Activated naive CD4-positive, alpha-beta T cell treated with anti-CD3 and anti-CD28 coated beads, Interleukin-2, amount 50 U/mL, for 72 hours (primary cell): Measurements from ENCODE around the gene LY6G5C. TPM values are rescaled to one million over a fixed set of nuclear protein-coding genes. Genes with fewer than 3 reads are reported as not detected.
"Not testable (repeated sequence)": the region's sequence is repeated elsewhere in the genome, so short reads cannot be mapped to it uniquely, and the experiment has no call there.

Source experiments
- ATAC-seq, 2 donors: fragments of 150-1000 bp; cut with Tn5 transposase; 2 replicates each; pipeline ENCODE4 v1.10.0; 2021; ENCODE audit warnings: mild to moderate bottlenecking in 2 of 2, moderate library complexity in 2 of 2
- DNase-seq, 2 donors: peaks; one replicate each; pipeline ENCODE4 v3.0.0; 2021 to 2022; ENCODE audit warnings: low spot score in 2 of 2
- H3K27ac Mint-ChIP-seq, 2 donors: one replicate each; pipeline ENCODE4 v1.8.0; 2022; ENCODE audit warnings: mild to moderate bottlenecking in 2 of 2, mixed read lengths in 2 of 2
- H3K36me3 Mint-ChIP-seq, 2 donors: one replicate each; pipeline ENCODE4 v1.8.0; 2022; ENCODE audit warnings: mixed read lengths in 2 of 2
- H3K9me3 Mint-ChIP-seq, 2 donors: one replicate each; pipeline ENCODE4 v1.8.0; 2022; ENCODE audit warnings: mixed read lengths in 2 of 2
- total RNA-seq, 2 donors: library from RNA; stranded (reverse); gene quantifications; one replicate each; pipeline ENCODE4 v1.2.3, GENCODE V29; 2022

LY6G5C gene
- total RNA-seq, 2 donors from 2014 or later: 1.8 to 4.1 TPM

DNA sequence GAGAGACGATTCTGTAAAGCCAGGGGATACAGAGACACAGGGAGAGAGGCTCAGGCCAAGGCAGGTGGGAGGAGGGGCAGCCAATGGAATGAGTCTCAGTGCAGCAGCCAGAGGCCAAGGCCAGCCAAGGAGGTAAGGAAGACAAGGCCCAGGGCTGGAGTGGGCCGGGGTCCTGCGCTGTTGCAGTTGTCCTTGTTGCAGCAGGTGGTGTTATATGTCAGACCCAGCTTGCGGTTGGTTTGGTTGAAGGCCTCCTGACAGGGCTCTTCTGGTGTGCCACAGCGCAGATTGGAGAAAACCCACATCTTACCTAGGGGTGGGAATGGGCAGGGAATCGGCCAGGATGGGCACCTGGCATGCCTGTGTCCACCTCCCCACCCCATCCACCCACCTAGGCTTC is 38.1 kb upstream of the LY6G5C start:
- Mint-ChIP-seq H3K9me3 (no peaks in the 10 kb centered on the region), H3K36me3 (no peaks in the 10 kb centered on the region), H3K27ac (peak overlapping the region in 1 of 2 donors; percentile 18)
- no peak for ATAC-seq
- no peak for DNase-seq

DNA sequence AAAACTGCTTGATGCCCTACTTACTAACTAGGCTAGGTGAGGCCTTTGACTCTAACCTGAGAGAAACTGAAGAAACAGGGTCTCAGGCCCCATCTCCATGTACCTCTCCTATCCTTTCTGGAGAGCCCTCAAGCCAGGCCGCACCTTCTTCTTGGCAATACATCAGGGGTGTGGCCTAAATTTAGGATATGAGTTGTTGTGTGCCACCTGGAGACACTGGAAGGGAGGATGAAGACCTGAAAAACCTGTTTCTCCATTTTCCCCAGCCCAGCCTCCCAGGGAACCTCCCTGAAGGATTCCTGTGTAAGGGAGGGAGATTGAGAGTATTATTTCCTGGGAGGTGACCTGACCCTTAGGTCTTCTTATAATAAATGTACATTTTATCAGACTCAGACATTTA is 37.4 kb upstream of the LY6G5C start:
- ATAC-seq: no peak

DNA sequence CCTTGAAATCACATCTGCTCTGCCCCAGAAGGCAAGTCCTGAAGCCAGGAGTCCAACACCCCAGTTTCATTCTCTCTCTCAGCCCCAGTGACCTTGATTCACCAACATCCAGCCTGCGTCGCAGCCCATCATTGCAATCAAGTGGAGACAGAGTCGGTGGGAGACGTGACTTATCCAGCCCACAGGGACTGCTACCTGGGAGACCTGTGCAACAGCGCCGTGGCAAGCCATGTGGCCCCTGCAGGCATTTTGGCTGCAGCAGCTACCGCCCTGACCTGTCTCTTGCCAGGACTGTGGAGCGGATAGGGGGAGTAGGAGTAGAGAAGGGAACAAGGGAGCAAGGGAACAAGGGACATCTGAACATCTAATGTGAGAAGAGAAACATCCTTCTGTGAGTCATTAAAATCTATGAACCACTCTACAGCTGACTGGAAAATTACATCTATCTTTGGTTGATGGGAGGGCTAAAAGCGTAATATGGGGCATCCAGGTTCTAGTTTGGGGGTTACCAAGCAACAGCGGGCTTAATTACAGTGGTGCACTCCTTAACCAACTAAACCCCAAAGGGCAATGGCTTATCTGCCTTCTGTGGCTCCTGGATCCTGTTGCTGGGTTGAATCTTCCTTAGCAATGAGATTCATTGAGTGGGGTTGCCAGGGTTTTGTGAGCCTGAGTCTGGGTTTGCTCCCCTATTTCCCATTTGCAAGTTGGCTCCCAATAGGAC is 36.8 kb upstream of the LY6G5C start:
- DNase-seq (no peak), ATAC-seq (no peak)
- Mint-ChIP-seq H3K27ac (peak overlapping the region in 1 of 2 donors; percentile 75), H3K9me3 (no peaks in the 10 kb centered on the region), H3K36me3 (no peaks in the 10 kb centered on the region)

More for the DNA sequence above, 37.4 kb upstream of the LY6G5C start:
- Mint-ChIP-seq H3K27ac (peak overlapping the region in 1 of 2 donors; percentile 18), H3K9me3 (no peaks in the 10 kb centered on the region), H3K36me3 (no peaks in the 10 kb centered on the region)
- no peak for DNase-seq

DNA sequence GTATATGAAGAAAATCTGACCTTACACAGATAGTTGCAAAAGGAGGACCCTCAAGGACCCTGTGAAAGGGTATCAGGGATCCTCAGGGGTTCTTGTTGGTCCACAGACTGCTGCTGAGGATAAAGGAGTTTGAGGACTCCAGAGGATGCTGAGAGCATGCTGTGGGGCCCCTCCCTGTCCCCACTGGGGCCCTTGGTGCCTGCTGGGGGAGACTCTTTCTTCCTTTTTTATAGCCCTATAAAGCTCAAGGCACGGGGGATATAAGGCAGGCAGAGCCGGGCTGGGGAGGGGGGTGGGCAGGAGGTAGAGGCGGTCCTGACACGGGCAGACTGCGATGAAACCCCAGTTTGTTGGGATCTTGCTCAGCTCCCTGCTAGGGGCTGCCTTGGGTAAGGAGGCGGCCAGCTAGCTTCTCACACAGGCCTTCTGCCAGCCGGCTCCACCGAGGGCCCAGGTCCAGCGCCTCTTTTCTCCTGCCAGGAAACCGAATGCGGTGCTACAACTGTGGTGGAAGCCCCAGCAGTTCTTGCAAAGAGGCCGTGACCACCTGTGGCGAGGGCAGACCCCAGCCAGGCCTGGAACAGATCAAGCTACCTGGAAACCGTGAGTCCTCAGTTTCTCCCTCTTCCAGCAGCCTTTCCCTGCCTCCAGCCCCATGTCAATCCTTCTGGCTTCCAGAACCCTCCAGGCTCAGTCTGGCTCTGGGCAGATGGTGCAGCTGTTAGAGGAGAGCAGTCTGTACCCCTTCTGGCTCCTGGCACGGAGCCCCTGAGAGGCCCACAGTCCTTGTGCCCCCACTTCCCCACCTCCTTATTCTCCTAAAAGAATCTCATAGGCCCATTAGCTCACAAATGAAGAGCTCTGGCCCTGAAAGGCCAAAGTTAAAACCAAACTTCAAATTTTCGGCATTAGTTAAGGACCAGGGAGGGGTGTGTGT is 34.4 kb upstream of the LY6G5C start, which contains the start of gene LY6G6D:
Gene LY6G6D (plus strand): TSS at position 327 of the 937 bp plus-strand sequence. CDS start 8 bp downstream, at position 335.
- Mint-ChIP-seq H3K9me3 (no peaks in the 10 kb centered on the region), H3K36me3 (no peaks in the 10 kb centered on the region), H3K27ac (peak within 1 kb of the TSS in 1 of 2 donors; percentile 26)
- ATAC-seq: no peak
- no peak for DNase-seq

- DNase-seq (no peak), ATAC-seq (no peak)
- Mint-ChIP-seq H3K36me3 (no peaks in the 10 kb centered on the region), H3K27ac (peak overlapping the region in 1 of 2 donors; percentile 26), H3K9me3 (no peaks in the 10 kb centered on the region)
Observed at GRCh38 chr6:31713991-31714684, 33.3 kb upstream of the LY6G5C start.

DNA sequence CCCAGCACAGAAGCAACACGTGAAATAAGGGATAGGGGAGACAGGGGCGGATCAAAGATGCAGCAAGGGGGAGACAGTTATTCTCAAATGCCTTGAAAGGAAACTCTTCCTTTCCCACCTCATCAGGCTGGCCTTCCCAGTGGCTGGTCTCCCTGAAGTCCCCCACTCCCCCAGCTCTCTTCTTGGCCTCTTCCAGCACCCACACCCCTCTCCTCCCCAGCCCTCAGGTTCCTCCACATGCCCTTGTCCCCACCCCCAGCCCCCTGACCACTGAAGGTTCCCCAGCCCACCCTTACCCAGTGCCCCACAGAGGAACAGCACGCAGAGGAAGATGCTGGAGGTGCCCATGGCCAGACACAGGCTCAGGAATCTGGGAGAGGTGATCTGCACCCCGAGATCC is 32.6 kb upstream of the LY6G5C start:
- DNase-seq: no peak
- H3K9me3 Mint-ChIP-seq: no peaks in the 10 kb centered on the region
- ATAC-seq: no peak
- no peaks in the 10 kb centered on the region for H3K36me3 Mint-ChIP-seq
- H3K27ac Mint-ChIP-seq: no peak overlapping the region

DNA sequence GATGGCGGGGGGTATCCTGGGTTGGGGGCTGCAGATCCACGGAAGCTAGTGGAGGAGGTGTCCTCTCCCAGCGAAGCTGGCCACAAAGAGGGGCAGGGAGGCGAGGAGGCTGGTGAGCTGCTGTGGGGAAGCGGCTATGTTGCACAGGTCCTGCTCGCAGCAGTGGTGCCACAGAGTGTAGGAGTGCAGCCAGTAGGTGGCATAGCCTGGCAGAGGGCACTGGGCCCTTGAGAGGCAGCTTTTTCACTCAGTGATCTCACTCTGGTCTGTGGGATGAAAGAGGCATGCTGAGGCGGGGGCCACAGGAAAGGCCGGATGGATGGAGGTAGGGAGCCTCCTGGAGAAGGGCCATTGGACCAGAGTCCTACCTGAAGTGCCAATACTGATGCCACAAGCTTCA is 31.4 kb upstream of the LY6G5C start:
- ATAC-seq (peak in 1 of 2 donors; percentile 45), DNase-seq (no peak)
- no peaks in the 10 kb centered on the region for H3K36me3 Mint-ChIP-seq
- no peak overlapping the region for H3K27ac Mint-ChIP-seq
- no peaks in the 10 kb centered on the region for H3K9me3 Mint-ChIP-seq

DNA sequence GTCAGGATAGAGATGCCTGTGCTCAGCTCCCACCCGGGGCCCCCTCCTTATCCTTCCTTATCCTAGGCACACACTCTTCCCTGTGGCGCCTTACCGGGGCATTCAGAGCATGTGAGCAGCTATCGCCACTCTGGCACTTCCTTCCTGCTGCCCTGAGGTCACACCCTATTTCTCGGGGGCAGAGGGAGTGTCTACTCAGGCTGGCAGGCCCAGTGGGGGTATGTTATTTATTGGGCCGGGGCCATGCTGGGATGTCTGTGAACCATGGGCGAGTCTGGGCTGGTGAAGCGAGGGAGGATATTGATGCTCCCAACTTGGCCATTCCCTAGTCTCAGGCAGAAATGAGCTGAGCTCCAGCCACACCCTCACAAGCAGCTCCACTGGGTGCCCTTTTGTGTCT is 30.4 kb upstream of the LY6G5C start:
- H3K36me3 Mint-ChIP-seq: no peaks in the 10 kb centered on the region
- ATAC-seq: peak in 1 of 2 donors; percentile 9

GRCh38 chr6:31710523-31711219 is 29.8 kb upstream of the LY6G5C start:
- Mint-ChIP-seq H3K27ac (peak overlapping the region in 1 of 2 donors; percentile 19), H3K9me3 (no peaks in the 10 kb centered on the region), H3K36me3 (no peaks in the 10 kb centered on the region)
- ATAC-seq: no peak
- DNase-seq: no peak

More for the DNA sequence above, 30.4 kb upstream of the LY6G5C start:
- Mint-ChIP-seq H3K9me3 (no peaks in the 10 kb centered on the region), H3K27ac (peak overlapping the region; percentile 19 to 80)
- DNase-seq: no peak

DNA sequence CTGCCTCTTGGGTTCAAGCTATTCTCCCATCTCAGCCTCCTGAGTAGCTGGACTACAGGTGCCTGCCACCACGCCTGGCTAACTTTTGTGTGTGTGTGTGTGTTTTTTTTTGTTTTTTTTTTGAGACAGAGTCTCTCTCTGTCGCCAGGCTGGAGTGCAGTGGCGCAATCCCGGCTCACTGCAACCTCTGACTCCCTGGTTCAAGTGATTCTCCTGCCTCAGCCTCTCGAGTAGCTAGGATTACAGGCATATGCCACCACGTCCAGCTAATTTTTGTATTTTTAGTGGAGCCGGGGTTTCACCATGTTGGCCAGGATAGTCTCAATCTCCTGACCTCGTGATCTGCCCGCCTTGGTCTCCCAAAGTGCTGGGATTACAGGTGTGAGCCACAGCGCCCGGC is 28.3 kb upstream of the LY6G5C start:
- not testable (repeated sequence) for H3K36me3 Mint-ChIP-seq, ATAC-seq, H3K9me3 Mint-ChIP-seq, DNase-seq, H3K27ac Mint-ChIP-seq

DNA sequence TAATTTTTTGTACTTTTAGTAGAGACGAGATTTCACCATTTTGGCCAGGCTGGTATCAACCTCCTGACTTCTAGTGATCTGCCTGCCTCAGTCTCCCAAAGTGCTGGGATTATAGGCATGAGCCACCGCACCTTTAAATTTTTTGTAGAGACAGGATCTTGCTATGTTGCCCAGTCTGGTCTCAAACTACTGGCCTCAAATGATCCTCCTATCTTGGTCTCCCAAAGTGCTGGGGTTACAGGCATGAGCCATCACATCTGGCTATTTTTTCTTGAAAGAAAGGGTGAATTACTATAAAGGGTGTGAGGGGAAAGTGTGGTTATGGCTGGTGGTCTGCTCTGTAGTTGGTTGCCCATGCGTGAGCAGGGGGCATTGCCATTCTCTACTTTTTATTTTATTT is 27.4 kb upstream of the LY6G5C start:
- Mint-ChIP-seq H3K36me3 (peaks cover 3 to 4% of the 10 kb centered on the region in 2 donors), H3K9me3 (no peaks in the 10 kb centered on the region), H3K27ac (no peak overlapping the region)
- ATAC-seq: no peak
- no peak for DNase-seq

DNA sequence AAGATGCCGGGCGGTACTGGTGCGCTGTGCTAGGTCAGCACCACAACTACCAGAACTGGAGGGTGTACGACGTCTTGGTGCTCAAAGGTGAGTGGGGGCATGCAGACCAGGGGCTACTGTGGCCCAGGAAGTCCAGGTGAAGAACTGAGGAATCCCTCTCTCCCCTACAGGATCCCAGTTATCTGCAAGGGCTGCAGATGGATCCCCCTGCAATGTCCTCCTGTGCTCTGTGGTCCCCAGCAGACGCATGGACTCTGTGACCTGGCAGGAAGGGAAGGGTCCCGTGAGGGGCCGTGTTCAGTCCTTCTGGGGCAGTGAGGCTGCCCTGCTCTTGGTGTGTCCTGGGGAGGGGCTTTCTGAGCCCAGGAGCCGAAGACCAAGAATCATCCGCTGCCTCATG is 26.8 kb upstream of the LY6G5C start:
- ATAC-seq (no peak), DNase-seq (no peak)
- H3K9me3 Mint-ChIP-seq: no peaks in the 10 kb centered on the region
- peaks cover 6% of the 10 kb centered on the region in 2 donors for H3K36me3 Mint-ChIP-seq
- peak overlapping the region in 1 of 2 donors; percentile 22 for H3K27ac Mint-ChIP-seq

- Mint-ChIP-seq H3K9me3 (no peaks in the 10 kb centered on the region), H3K36me3 (peaks cover 14% of the 10 kb centered on the region in 2 donors), H3K27ac (peak within 1 kb of the TSS; percentile 14 to 22)
- DNase-seq (no peak), ATAC-seq (no peak)
Observed at GRCh38 chr6:31706599-31706998, 25.7 kb upstream of the LY6G5C start, which contains the start of gene LY6G6F. TSS of gene LY6G6F (plus strand) at chr6:31706866. CDS start at chr6:31706907, 41 bp downstream.

DNA sequence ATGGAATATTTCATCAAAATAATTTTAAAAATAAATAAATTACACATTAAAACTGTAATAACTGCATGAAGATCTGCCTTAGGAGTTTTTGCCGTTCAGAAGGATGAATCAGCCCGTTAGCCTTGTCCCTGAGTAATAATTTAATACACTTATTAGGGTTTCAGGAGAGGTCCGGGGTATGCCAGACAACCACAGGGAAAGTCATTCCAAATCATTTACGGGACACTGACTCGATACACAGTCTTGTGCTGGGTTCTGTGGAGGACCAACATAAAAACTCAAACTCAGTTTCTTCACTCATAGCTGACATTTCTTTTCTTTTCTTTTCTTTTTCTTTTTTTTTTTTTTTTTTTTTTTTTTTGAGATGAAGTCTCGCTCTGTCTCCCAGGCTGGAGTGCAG is 25.1 kb upstream of the LY6G5C start:
- ATAC-seq: no peak
- Mint-ChIP-seq H3K9me3 (no peaks in the 10 kb centered on the region), H3K36me3 (peaks cover 14% of the 10 kb centered on the region in 2 donors), H3K27ac (no peak overlapping the region)
- DNase-seq: no peak

DNA sequence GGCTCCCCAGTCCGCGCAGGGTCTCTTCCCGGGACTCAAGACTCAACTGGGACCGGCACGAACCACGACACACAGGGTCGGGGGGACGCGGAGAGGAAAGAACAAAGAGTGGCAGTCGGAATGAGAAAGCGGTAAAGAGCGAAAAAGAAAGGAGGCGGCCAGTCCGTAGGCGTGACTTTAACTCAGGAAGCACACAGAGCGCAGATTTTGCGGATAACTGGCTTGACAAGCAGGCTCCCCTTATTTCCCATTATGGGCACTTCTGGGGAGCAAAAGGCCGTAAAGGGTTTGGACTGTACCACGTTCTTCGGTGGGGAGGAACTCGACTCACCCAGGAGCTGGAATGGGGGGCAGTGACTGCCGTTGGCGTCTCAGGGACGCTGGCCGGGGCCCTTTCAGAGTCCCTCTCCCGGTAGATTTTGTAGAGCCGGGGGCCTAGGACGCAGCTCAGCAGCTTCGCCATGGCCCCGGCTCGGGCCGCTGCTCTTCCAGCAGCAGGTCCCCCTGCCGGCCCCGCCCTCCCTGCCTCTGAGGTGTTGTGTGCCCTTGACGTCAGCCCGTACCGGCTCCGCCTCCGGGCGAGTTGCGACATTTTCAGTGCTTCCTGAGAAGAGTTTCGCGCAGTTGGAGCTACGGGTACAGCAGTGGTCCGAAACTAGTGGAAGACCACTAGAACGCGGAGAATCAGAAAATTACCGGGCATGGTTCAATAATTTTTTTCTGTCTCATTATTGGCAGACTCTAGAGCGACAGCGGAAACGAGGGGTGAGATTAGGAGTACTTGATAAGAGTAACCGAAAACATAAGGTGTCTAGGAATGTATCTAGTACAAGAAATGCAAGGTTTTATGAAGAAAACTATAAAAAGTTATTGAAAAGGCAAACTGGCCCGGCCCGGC is 22.2 kb upstream of the LY6G5C start, which contains the start of gene ABHD16A:
Gene ABHD16A (minus strand): TSS at position 506 of the 898 bp plus-strand sequence. CDS start 43 bp downstream, at position 463.
- H3K36me3 Mint-ChIP-seq: peaks cover 14% of the 10 kb centered on the region in 2 donors
- DNase-seq: peak; percentile 94 to 96
- H3K9me3 Mint-ChIP-seq: no peaks in the 10 kb centered on the region
- ATAC-seq: peak; percentile 96 to 97
- H3K27ac Mint-ChIP-seq: peak within 1 kb of the TSS; percentile 94 to 98
